Common myeloid progenitor, CD34-positive (primary cell): ENCODE data around the gene KRTAP10-11.
"Not testable (repeated sequence)": the region's sequence is repeated elsewhere in the genome, so short reads cannot be mapped to it uniquely, and the experiment has no call there.

Experiments used
- CTCF ChIA-PET: fragments of 350-600 bp; sonication (Branson Sonifier 250); formaldehyde crosslinking; loops from one replicate; lab custom pipeline; 2021; ENCODE audit warnings: antibody characterized with exemption; lab: Charles Lee
- POLR2A ChIA-PET: fragments of 350-600 bp; sonication (Branson Sonifier 250); formaldehyde crosslinking; loops from one replicate; lab custom pipeline; 2021; ENCODE audit warnings: antibody characterized with exemption; lab: Charles Lee
- DNase-seq, 3 donors: peaks; one replicate each; pipeline versions ENCODE4 v3.0.0 to v3.0.0-alpha.2; 2013
- H3K27ac ChIP-seq, 2 experiments: 1 replicate in 1 of 2; 2 replicates in 1 of 2; pipeline ENCODE4 v1.7.0; 2013; ENCODE audit warnings: inconsistent platforms in 2 of 2, low read length in 2 of 2, mild to moderate bottlenecking in 2 of 2, low read depth in 1 of 2, moderate library complexity in 1 of 2; ENCODE audit not compliant: severe bottlenecking in 2 of 2, insufficient read depth in 1 of 2, poor library complexity in 1 of 2
- H3K27me3 ChIP-seq, 5 experiments: replicated peaks in 2 of 5; 1 replicate in 3 of 5; 2 replicates in 2 of 5; pipeline versions ENCODE4 v1.6.1 to v1.7.0; 2013; ENCODE audit warnings: low read length in 4 of 5, mild to moderate bottlenecking in 2 of 5, moderate library complexity in 2 of 5, inconsistent platforms in 1 of 5; ENCODE audit not compliant: insufficient read depth in 5 of 5, control insufficient read depth in 4 of 5
- H3K36me3 ChIP-seq, 4 experiments: 1 replicate in 2 of 4; 2 replicates in 2 of 4; pipeline versions ENCODE4 v1.6.1 to v1.7.0; 2013; ENCODE audit warnings: low read length in 3 of 4, control low read depth in 1 of 4, mild to moderate bottlenecking in 1 of 4; ENCODE audit not compliant: control insufficient read depth in 4 of 4, insufficient read depth in 4 of 4
- H3K4me1 ChIP-seq, 4 experiments: 1 replicate in 3 of 4; 2 replicates in 1 of 4; pipeline versions ENCODE4 v1.6.1 to v1.7.1; 2013; ENCODE audit warnings: low read length in 3 of 4, mild to moderate bottlenecking in 3 of 4, control low read depth in 1 of 4, inconsistent platforms in 1 of 4, moderate library complexity in 1 of 4; ENCODE audit not compliant: control insufficient read depth in 4 of 4, insufficient read depth in 4 of 4; ENCODE audit errors: control extremely low read depth in 1 of 4
- H3K4me3 ChIP-seq, 7 experiments: 1 replicate in 4 of 7; 2 replicates in 3 of 7; pipeline versions ENCODE4 v1.5.1 to v1.7.0; 2013; ENCODE audit warnings: mild to moderate bottlenecking in 7 of 7, low read length in 6 of 7, moderate library complexity in 6 of 7, inconsistent platforms in 2 of 7, low read depth in 2 of 7, control low read depth in 1 of 7; ENCODE audit not compliant: insufficient read depth in 4 of 7, control insufficient read depth in 1 of 7; ENCODE audit errors: extremely low read depth in 1 of 7
- H3K9me3 ChIP-seq, 5 experiments: 1 replicate in 4 of 5; 2 replicates in 1 of 5; pipeline versions ENCODE4 v1.6.1 to v1.7.1; 2013; ENCODE audit warnings: low read length in 4 of 5, mild to moderate bottlenecking in 2 of 5, inconsistent platforms in 1 of 5, low read depth in 1 of 5, moderate library complexity in 1 of 5; ENCODE audit not compliant: control insufficient read depth in 4 of 5, insufficient read depth in 2 of 5; ENCODE audit errors: control extremely low read depth in 1 of 5
- WGBS: methylation state at CpG from one replicate; pipeline ENCODE4 v1.1.5; 2013; ENCODE audit not compliant: insufficient coverage; 5-methylcytosine and 5-hydroxymethylcytosine counted together

Gene KRTAP10-11

DNA sequence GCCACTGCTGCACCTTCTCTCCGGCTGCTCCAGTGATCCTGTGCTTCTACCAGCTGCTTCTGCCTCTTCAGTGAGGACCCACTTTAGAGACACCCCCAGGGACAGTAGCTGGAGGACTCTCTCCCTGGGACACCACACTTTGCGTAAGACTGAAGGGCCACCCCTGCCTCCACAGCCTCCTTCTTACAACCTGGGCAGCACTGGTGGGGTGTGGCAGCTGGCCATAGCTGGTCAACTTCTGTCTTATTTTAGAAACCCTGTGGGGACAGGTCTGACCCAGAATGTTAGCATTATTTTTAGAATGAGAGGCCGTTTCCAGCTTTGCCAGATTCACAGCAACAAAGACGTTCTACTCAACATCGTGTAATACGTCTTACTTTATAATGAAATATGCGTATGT lies 20.5 kb upstream of the KRTAP10-11 start:
- POLR2A ChIA-PET = no interaction called here
- H3K9me3 ChIP-seq = peaks cover 4 to 46% (median 25%) of the 10 kb centered on the region in 5 experiments

DNA sequence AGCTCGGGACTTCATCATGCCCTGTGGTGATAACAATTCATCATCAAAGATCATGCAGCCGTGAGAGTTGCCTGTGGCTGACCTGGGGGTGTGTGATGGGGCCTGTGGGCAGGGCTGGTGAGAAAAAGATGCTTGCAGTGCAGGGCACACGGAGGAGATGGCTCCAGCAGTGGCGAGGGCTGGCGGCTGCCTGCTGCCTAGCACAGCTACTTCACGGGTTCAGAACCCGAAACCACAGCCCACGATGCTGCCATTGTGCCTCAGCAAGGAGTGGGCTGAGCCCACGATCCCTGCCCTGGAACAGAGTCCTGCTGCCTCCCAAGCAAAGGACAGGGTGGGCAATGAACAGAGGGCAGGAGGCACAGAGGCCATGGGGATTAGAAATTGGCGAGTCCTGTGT lies 20.0 kb upstream of the KRTAP10-11 start:
- peaks cover 4 to 47% (median 28%) of the 10 kb centered on the region in 5 experiments for H3K9me3 ChIP-seq
- no peak overlapping the region for H3K4me3 ChIP-seq
- ChIA-PET POLR2A (no interaction called here), CTCF (no interaction called here)
- no peaks in the 10 kb centered on the region for H3K36me3 ChIP-seq
- H3K27me3 ChIP-seq = peaks cover 0 to 8% (median 0%) of the 10 kb centered on the region in 5 experiments
- H3K4me1 ChIP-seq = no peaks in the 10 kb centered on the region
- no peak overlapping the region for H3K27ac ChIP-seq
- WGBS = 94% methylated on average over 10 of the region's 10 CpGs
- DNase-seq = no peak

More for the DNA sequence above, 20.5 kb upstream of the KRTAP10-11 start:
- no peak overlapping the region for H3K4me3 ChIP-seq
- peaks cover 0 to 8% (median 0%) of the 10 kb centered on the region in 5 experiments for H3K27me3 ChIP-seq
- H3K4me1 ChIP-seq = no peaks in the 10 kb centered on the region
- H3K27ac ChIP-seq = no peak overlapping the region
- H3K36me3 ChIP-seq = no peaks in the 10 kb centered on the region
- DNase-seq = no peak
- WGBS = 83% methylated on average over 3 of the region's 7 CpGs
- CTCF ChIA-PET = no interaction called here

DNA sequence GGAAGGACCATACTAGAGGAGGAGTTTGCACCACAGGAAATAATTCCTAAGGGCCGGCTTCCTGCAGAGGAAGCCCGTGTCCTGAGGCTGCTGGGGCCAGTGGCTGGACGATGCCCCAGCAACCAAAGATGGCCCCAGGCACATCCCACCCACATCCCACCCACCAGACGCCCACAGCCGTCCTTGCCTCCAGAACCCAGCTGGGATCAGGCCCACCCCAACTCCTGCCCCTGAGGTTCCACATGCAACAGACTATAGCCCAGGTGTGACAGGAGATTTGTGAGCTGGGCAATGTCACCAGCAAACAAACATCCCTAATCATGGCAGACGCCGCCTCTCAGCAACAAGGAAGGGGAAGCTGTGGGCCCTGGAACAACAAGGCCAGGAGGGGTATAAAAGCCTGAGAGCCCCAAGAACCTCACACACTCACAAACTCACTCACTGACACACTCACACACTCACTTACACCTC lies 19.5 kb upstream of the KRTAP10-11 start, which contains the start of gene KRTAP10-9:
Gene KRTAP10-9 (plus strand): TSS at position 421 of the 471 bp plus-strand sequence. CDS start 79 bp downstream, outside the sequence.
- Histone ChIP-seq H3K27me3 (peaks cover 0 to 8% (median 0%) of the 10 kb centered on the region in 5 experiments), H3K4me3 (no peak within 1 kb of the TSS), H3K27ac (no peak within 1 kb of the TSS), H3K4me1 (no peaks in the 10 kb centered on the region), H3K9me3 (peaks cover 6 to 48% (median 29%) of the 10 kb centered on the region in 5 experiments), H3K36me3 (no peaks in the 10 kb centered on the region)
- 59% methylated on average over 7 of the region's 7 CpGs for WGBS
- no peak for DNase-seq
- POLR2A ChIA-PET = no interaction called here
- CTCF ChIA-PET = no interaction called here

DNA sequence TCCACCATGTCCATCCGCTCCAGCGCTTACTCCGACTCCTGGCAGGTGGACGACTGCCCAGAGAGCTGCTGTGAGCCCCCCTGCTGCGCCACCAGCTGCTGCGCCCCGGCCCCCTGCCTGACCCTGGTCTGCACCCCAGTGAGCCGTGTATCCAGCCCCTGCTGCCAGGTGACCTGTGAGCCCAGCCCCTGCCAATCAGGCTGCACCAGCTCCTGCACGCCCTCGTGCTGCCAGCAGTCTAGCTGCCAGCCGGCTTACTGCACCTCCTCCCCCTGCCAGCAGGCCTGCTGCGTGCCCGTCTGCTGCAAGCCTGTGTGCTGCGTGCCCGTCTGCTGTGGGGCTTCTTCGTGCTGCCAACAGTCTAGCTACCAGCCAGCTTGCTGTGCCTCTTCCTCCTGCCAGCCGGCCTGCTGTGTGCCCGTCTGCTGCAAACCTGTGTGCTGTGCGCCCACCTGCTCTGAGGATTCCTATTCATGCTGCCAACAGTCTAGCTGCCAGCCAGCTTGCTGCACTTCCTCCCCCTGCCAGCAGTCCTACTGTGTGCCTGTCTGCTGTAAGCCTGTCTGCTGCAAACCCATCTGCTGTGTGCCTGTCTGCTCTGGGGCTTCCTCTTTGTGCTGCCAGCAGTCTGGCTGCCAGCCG lies 18.9 kb upstream of the KRTAP10-11 start:
- H3K4me3 ChIP-seq, DNase-seq, H3K36me3 ChIP-seq, H3K27ac ChIP-seq, H3K27me3 ChIP-seq, H3K4me1 ChIP-seq, CTCF ChIA-PET, POLR2A ChIA-PET: not testable (repeated sequence)
- H3K9me3 ChIP-seq = peaks cover 6 to 50% (median 30%) of the 10 kb centered on the region in 5 experiments
- WGBS = 86% methylated on average over 11 of the region's 20 CpGs

DNA sequence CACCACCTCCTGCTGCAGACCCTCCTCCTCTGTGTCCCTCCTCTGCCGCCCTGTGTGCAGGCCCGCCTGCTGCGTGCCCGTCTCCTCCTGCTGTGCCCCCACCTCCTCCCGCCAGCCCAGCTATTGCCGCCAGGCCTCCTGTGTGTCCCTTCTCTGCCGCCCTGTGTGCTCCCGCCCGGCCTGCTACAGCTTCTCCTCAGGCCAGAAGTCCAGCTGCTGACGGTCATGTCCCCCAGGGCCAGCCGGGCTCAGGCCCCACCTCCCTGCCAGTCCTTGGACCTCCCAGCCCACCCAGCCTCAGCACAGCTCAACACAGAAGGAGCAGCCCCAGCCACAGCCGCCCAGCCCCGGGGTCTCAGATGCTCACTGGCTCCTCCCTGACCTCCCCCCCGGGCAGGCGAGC lies 18.4 kb upstream of the KRTAP10-11 start:
- H3K36me3 ChIP-seq, H3K27ac ChIP-seq, H3K27me3 ChIP-seq, H3K4me3 ChIP-seq, DNase-seq, H3K4me1 ChIP-seq, CTCF ChIA-PET, POLR2A ChIA-PET: not testable (repeated sequence)
- 74% methylated on average over 5 of the region's 15 CpGs for WGBS
- peaks cover 6 to 50% (median 28%) of the 10 kb centered on the region in 5 experiments for H3K9me3 ChIP-seq

DNA sequence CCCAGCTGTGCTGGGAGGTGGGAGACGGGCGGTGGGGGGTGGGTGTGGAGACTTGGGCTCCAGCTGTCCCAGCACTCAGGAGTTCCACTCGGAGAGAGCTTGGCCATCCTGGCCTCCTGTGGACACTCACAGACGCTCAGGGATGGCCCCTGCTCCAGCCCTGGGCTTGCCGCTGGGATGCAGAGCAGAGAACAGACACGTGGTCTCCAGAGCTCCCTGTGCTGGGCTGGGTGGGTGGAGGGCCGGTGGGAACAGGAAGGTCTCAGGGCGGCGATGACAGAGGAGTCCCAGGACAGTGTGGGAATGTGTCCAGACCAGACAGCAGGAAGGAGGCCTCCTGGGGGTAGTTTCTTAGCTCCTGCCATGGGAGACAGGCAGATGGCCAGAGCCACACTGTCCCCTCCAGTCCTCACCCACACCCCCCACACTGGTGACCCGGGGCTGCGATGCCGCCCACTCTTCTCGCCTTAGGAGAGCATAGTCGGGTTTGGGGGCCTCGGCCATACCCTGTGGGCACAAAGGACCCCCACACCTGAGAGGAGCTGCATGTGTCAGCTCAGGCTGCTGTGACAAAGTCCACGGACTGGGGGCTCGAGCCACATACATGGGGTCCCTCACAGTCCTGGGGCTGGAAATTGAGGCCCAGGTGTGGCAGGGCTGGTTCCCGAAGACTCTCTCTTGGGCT lies 17.4 kb upstream of the KRTAP10-11 start:
- WGBS = 88% methylated on average over 15 of the region's 18 CpGs

DNA sequence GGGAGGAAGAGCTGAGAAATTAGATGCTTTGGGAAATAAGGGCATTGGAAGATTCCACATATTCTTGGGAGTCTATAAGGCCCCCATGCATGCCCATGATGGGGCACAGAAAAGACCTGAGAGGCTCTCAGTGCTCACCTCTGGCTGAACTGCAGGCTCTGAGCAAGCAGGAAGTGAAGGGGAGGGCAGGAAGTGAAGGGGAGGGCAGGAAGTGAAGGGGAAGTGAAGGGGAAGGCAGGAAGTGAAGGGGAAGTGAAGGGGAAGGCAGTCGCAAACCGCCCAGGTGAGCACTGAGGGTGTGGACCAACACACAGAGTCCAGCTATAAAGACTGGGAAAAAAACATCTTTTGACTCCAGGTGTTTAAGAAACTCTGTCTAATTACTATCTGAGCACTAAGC lies 15.8 kb upstream of the KRTAP10-11 start:
- no peak for DNase-seq
- H3K4me1 ChIP-seq = no peaks in the 10 kb centered on the region
- no peak overlapping the region for H3K27ac ChIP-seq
- H3K4me3 ChIP-seq = no peak overlapping the region
- peaks cover 3 to 29% (median 19%) of the 10 kb centered on the region in 5 experiments for H3K9me3 ChIP-seq
- WGBS = no CpG with 5 or more reads among the region's 2 CpGs
- no peaks in the 10 kb centered on the region for H3K36me3 ChIP-seq
- ChIA-PET POLR2A (no interaction called here), CTCF (no interaction called here)
- peaks cover 0 to 8% (median 0%) of the 10 kb centered on the region in 5 experiments for H3K27me3 ChIP-seq

More for the DNA sequence above, 17.4 kb upstream of the KRTAP10-11 start:
- no peak for DNase-seq
- no peak overlapping the region for H3K27ac ChIP-seq
- H3K27me3 ChIP-seq = peaks cover 0 to 8% (median 0%) of the 10 kb centered on the region in 5 experiments
- POLR2A ChIA-PET = no interaction called here
- no peaks in the 10 kb centered on the region for H3K4me1 ChIP-seq
- H3K9me3 ChIP-seq = peaks cover 4 to 40% (median 25%) of the 10 kb centered on the region in 5 experiments
- no peak overlapping the region for H3K4me3 ChIP-seq
- CTCF ChIA-PET = no interaction called here
- H3K36me3 ChIP-seq = no peaks in the 10 kb centered on the region
